HG03520 (cell line): ENCODE measurements around the gene ADAM30.

Source experiments
- ATAC-seq: cut with Tn5 transposase; IDR thresholded peaks from one replicate; pipeline ENCODE4 v1.9.1; 2021; ENCODE audit warnings: mild to moderate bottlenecking, moderate library complexity; ENCODE audit not compliant: unreplicated experiment

The ADAM30 gene

GRCh38 chr1:119896303-119896702 is at the start of gene ADAM30:
Gene ADAM30 (minus strand): TSS chr1:119896515. CDS start chr1:119896336, 179 bp downstream.
- no peak for ATAC-seq

GRCh38 chr1:119943216-119943615 is 46.9 kb upstream of the ADAM30 start:
- ATAC-seq, result no peak

DNA sequence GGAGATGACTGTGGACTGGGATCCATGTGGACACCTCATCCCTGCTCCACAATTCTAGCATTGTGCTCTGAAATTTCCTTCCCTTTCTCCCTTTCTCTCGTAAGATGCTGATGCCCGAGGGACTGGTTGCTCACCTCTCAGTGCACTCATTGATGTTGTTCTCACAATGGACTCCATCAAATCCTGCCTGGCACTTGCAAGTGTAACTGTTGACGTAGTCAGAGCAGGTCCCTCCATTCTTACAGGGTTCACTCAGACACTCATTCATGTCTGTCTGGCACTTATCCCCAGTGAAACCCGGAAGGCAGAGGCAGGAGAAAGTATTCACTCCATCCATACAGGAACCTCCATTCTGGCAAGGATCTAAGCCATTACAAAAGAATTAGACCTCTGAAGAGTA is 45.1 kb upstream of the ADAM30 start:
- no peak for ATAC-seq

DNA sequence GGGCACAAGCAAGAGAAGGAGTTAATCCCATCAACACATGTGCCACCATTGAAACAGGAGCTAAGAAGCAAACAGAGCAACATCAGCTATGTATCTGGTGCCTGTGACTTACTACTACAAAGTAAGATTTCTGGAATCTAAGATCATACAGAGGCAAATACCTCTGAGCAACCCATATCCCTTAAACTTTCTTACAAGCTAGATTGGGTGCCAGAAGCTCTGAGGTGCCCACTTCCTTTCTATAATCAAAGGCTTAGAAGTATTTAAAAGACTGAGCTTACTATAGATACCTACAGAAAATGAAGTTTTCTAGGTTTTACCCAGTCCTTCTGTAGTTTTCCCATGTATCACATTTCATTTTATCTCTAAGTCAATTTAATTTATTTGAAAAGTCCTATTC is 44.4 kb upstream of the ADAM30 start:
- no peak for ATAC-seq

GRCh38 chr1:119937198-119937597 is 40.9 kb upstream of the ADAM30 start:
- ATAC-seq, result no peak

DNA sequence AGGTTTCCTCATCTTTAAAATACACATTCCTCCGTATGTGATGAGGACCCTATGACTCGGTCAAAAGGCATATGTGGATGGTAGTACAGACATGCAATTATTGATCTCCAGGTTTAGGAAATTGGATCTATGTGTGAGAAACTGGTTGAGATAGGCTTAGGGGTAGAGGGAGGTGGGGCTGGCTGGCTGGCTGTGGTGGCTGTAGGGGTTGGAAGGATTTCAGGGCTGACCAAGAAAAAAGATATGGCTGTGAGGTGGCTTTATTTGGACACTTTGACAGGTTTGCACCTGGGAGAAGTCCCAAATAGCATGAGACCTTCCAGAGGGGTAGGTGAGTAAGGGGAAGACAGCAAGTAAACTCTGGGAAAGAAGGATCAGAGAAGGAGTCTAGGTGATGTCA is 39.6 kb upstream of the ADAM30 start:
- ATAC-seq, result no peak

- ATAC-seq, result no peak
These were observed 39.1 kb upstream of the ADAM30 start for GRCh38 chr1:119935373-119935772.

- no peak for ATAC-seq
These were observed 37.1 kb upstream of the ADAM30 start for GRCh38 chr1:119933397-119933796.

- ATAC-seq, result no peak
These were observed 33.5 kb upstream of the ADAM30 start for GRCh38 chr1:119929643-119930315.

GRCh38 chr1:119926553-119926952 is 30.2 kb upstream of the ADAM30 start:
- ATAC-seq, result no peak

DNA sequence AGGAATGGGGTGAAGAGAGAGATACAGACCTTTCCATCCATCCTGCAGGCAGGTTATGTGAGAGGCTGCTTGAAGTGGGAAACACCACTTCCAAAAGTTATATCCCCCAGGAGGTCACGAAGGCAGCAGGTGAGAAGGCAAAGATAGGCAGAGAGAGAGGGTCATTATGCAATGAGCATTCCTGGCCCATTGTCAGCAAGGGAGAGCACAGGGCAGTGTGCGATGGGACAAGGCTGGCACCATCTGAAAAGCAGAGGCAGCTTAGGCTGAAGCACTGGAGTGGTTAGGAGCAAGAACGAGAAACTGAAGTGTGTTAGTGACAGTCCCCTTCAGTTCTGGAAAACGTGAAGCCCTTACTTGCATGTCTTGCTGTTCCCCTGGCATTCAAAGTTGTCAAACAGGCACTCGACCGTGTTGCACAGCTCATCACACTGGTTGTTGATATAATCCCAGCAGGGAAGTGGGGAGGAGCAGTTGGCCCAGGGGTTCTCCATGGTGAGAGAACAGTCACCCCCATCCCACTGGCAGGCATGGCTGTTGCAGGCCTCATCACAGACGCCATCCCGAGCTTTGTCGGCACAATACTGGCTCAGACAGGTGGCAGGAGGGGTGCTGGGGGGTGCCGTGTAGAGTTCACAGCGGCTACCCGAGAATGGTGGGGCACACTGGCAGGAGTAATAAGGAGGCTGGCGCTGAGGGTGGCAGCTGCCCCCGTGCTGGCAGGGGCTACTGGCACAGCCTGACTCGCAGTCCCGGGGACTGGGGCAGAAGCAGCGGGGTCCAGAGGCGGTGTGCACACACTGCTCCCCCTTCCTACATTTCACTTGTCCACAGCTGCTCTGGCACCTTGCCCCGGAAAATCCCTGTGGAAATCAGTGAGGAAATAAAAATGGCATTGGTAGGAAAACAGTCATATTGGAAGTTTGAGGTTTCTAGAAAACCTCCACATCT is 28.9 kb upstream of the ADAM30 start:
- no peak for ATAC-seq

DNA sequence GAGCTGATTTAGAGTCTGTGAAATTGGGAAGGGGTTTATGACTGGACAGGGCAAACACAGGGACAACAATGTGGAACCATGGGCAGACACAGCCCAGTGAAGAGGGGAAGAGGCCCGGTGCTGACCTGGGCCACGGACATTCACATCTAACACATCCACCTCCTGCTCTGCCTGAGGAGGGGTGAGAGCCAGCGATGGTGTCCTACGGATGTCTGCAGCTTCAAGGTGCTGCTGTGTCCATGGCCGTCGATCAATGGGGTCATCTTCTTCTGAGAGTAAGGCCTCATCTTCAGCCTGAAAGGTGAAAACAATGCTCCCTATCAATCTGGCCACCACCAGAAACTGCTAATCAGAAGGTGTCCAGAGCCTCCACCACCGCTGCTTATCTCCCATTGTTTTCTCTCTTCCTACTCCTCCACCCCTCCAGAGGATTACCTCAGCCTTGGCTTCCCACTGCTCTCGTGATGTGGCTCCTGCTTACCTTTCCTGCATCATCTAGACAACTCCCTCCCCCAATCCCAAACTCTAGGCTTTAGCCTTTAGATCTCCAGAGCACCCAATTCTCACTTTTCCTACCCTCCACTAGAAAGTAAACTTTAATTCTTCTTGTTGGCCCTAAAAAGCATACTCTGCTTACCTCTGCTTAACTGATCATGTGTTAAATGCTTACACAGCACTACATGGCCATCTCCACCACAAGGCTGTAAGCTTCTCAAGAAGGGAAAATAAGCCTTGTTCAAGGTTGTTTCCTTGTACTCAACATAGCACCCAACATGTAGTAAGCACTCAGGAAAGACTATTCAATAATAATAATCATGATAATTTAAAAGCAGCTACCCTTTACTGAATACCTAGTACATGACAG is 24.0 kb upstream of the ADAM30 start:
- ATAC-seq, result no peak

DNA sequence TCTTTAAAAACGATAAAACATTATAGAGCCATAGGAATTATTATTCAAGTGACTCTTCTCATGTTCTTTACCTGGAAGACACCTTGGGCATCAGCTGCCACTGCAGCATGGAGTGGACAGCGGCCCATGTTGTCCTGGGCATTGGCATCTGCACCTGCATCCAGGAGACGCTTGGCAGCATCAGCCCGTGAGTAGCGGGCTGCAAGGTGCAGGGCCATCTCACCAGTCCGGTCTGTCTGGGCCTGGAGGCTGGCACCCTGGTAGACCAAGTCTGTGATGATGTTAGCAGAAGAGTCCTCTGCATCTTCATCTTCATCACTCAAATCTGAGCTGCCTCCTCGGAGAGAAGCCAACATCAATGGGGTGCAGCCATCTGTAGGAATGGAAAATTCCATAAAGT is 22.9 kb upstream of the ADAM30 start:
- no peak for ATAC-seq

- no peak for ATAC-seq
These were observed 22.0 kb upstream of the ADAM30 start for GRCh38 chr1:119918301-119918700.

GRCh38 chr1:119917304-119918055 is 21.2 kb upstream of the ADAM30 start:
- ATAC-seq, result no peak

GRCh38 chr1:119915517-119915916 is 19.2 kb upstream of the ADAM30 start:
- no peak for ATAC-seq

GRCh38 chr1:119914071-119914470 is 17.8 kb upstream of the ADAM30 start:
- no peak for ATAC-seq

- no peak for ATAC-seq
These were observed 16.6 kb upstream of the ADAM30 start for GRCh38 chr1:119912963-119913362.

DNA sequence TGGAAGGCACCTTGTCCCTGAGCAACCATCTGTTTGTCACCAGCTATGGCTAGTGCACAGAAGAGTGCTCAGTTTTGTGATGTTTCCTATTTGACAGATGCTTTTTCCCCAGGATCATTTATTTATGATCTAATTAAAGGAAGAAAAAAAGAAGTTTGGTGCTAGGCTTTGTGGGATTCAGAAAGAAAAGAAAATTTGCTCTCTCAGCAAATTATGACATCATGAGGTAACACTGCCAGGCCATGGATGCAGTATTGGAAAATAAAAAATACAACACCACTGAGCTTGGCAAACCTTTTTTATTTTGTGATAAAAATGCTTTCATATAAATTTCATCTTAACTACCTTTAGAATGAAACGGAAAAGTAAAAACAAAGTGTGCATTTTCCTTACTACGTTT is 15.5 kb upstream of the ADAM30 start:
- ATAC-seq, result no peak

GRCh38 chr1:119910618-119911017 is 14.3 kb upstream of the ADAM30 start:
- ATAC-seq, result no peak
